Large intestine (tissue), 3 donors: ENCODE data around the gene MYCBP2. TPM values are rescaled to one million over a fixed set of nuclear protein-coding genes. Genes with fewer than 3 reads are reported as not detected.

Experiments used
- DNase-seq, 2 donors: peaks; one replicate each; pipeline versions ENCODE4 v3.0.0 to v3.0.0-alpha.2; 2013
- H3K27ac ChIP-seq: one replicate; pipeline ENCODE4 v1.5.1; 2013; ENCODE audit warnings: low read length
- H3K27me3 ChIP-seq: 2 replicates; pipeline ENCODE4 v1.6.1; 2013; ENCODE audit warnings: low read length; ENCODE audit not compliant: control insufficient read depth, insufficient read depth
- H3K36me3 ChIP-seq: 2 replicates; pipeline ENCODE4 v1.6.1; 2013; ENCODE audit warnings: low read length; ENCODE audit not compliant: control insufficient read depth, insufficient read depth
- H3K4me1 ChIP-seq: one replicate; pipeline ENCODE4 v1.6.1; 2013; ENCODE audit warnings: low read length; ENCODE audit not compliant: control insufficient read depth, insufficient read depth
- H3K4me3 ChIP-seq: one replicate; pipeline ENCODE4 v1.5.1; 2013; ENCODE audit warnings: low read length
- H3K9me3 ChIP-seq: one replicate; pipeline ENCODE4 v1.6.1; 2013; ENCODE audit warnings: mild to moderate bottlenecking, low read depth, low read length, moderate library complexity; ENCODE audit not compliant: control insufficient read depth
- WGBS: methylation state at CpG from one replicate; pipeline ENCODE4 v1.1.5; 2013; ENCODE audit warnings: low lambda C conversion rate; ENCODE audit not compliant: insufficient coverage; 5-methylcytosine and 5-hydroxymethylcytosine counted together
- polyA plus RNA-seq: library from polyadenylated mRNA; unstranded; fragments of 120-200 nt; gene quantifications from one replicate; pipeline ENCODE4 v1.2.1, GENCODE V29; 2013

MYCBP2 gene
- polyA plus RNA-seq, 1 donor, result 41.8 TPM

- Histone ChIP-seq H3K27ac (no peak overlapping the region), H3K36me3 (peaks cover 43% of the 10 kb centered on the region), H3K4me1 (no peaks in the 10 kb centered on the region), H3K4me3 (no peak overlapping the region), H3K9me3 (no peaks in the 10 kb centered on the region), H3K27me3 (no peaks in the 10 kb centered on the region)
- DNase-seq, result no peak
- 90% methylated on average over 2 of the region's 7 CpGs for WGBS
Measured at GRCh38 chr13:77002590-77003190, 324.2 kb downstream of the MYCBP2 start.

- Histone ChIP-seq H3K4me1 (no peaks in the 10 kb centered on the region), H3K4me3 (no peak overlapping the region), H3K27ac (no peak overlapping the region), H3K27me3 (no peaks in the 10 kb centered on the region), H3K36me3 (peaks cover 38% of the 10 kb centered on the region), H3K9me3 (no peaks in the 10 kb centered on the region)
- no CpG with 5 or more reads among the region's 4 CpGs for WGBS
- DNase-seq, result no peak
Measured at GRCh38 chr13:77001963-77002587, 324.8 kb downstream of the MYCBP2 start.

GRCh38 chr13:77001540-77001939 lies 325.4 kb downstream of the MYCBP2 start:
- no peaks in the 10 kb centered on the region for H3K4me1 ChIP-seq
- H3K9me3 ChIP-seq, result no peaks in the 10 kb centered on the region
- no peak for DNase-seq
- no peak overlapping the region for H3K27ac ChIP-seq
- H3K27me3 ChIP-seq, result no peaks in the 10 kb centered on the region
- no CpG with 5 or more reads among the region's 4 CpGs for WGBS
- H3K4me3 ChIP-seq, result no peak overlapping the region
- peaks cover 34% of the 10 kb centered on the region for H3K36me3 ChIP-seq

GRCh38 chr13:77000475-77000874 lies 326.4 kb downstream of the MYCBP2 start:
- Histone ChIP-seq H3K27ac (no peak overlapping the region), H3K4me1 (no peaks in the 10 kb centered on the region), H3K27me3 (no peaks in the 10 kb centered on the region), H3K4me3 (no peak overlapping the region), H3K9me3 (no peaks in the 10 kb centered on the region), H3K36me3 (peaks cover 38% of the 10 kb centered on the region)
- no peak for DNase-seq
- WGBS, result 67% methylated on average over 1 of the region's 1 CpG

Other genes starting within 250 kb of the MYCBP2 start
- 1.9 TPM for gene SCEL, start 208.6 kb upstream of the MYCBP2 start, polyA plus RNA-seq